SK-N-SH (cell line): ENCODE results near the gene CFAP210.
"Not testable (repeated sequence)": the region's sequence is repeated elsewhere in the genome, so short reads cannot be mapped to it uniquely, and the experiment has no call there.

Experiments used
- CTCF ChIP-seq: fragments of 200-600 bp; sonication (generic); IDR thresholded peaks from 2 replicates; pipeline ENCODE4 v1.6.1; 2017; ENCODE audit warnings: antibody characterized with exemption, mild to moderate bottlenecking, moderate library complexity
- FOSL2 ChIP-seq: IDR thresholded peaks from 2 replicates; pipeline ENCODE4 v1.4.0; 2012; ENCODE audit warnings: low read depth, mild to moderate bottlenecking, moderate library complexity, borderline replicate concordance
- NFIC ChIP-seq: IDR thresholded peaks from 2 replicates; pipeline ENCODE4 v1.4.0; 2012; ENCODE audit warnings: borderline replicate concordance
- TAF1 ChIP-seq: IDR thresholded peaks from 2 replicates; pipeline ENCODE4 v1.6.1; 2012; ENCODE audit warnings: low read depth, mild to moderate bottlenecking, low read length, moderate library complexity, borderline replicate concordance
- YY1 ChIP-seq: IDR thresholded peaks from 2 replicates; pipeline ENCODE4 v1.4.0; 2012; ENCODE audit warnings: low read depth, mild to moderate bottlenecking
- TF ChIP-seq, protein P1 (sequence below): fragments of 150-350 bp; IDR thresholded peaks from 2 replicates; pipeline ENCODE4 v1.6.1; 2017; ENCODE audit warnings: antibody characterized with exemption, low read length, low read depth, borderline replicate concordance

DNA sequence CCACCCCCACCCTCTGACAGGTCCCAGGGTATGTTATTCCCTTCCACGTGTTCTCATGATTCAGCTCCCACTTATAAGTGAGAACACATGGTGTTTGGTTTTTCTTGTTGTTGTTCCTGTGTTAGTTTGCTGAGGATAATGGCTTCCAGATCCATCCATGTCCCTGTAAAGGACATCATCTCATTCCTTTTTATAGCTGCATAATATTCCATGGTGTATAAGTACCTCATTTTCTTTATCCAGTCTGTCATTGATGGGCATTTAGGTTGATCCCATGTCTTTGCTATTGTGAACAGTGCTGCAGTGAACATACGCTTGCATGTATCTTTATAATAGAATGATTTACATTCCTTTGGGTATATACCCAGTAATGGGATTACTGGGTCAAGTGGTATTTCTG is 5.0 kb upstream of the CFAP210 start:
- not testable (repeated sequence) for TF ChIP-seq FOSL2, CTCF, NFIC, YY1, TAF1
- TF ChIP-seq, protein P1, sequence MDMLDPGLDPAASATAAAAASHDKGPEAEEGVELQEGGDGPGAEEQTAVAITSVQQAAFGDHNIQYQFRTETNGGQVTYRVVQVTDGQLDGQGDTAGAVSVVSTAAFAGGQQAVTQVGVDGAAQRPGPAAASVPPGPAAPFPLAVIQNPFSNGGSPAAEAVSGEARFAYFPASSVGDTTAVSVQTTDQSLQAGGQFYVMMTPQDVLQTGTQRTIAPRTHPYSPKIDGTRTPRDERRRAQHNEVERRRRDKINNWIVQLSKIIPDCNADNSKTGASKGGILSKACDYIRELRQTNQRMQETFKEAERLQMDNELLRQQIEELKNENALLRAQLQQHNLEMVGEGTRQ, result not testable (repeated sequence)
